HepG2 (cell line): ENCODE data around the gene MAPK8IP3. TPM values are rescaled to one million over a fixed set of nuclear protein-coding genes. Genes with fewer than 3 reads are reported as not detected.

Source experiments
- EP300 ChIP-seq, 3 experiments: sonication (generic) in 1 of 3; formaldehyde crosslinking in 1 of 3; IDR thresholded peaks; 2 replicates each; pipeline versions ENCODE4 v1.5.1 to v1.6.1; 2011 to 2020; ENCODE audit warnings: low read depth in 2 of 3, low read length in 2 of 3, borderline replicate concordance in 1 of 3, improper control_type of control experiment in 1 of 3, mild to moderate bottlenecking in 1 of 3, missing genetic modification reagents in 1 of 3, moderate library complexity in 1 of 3
- FOXM1 ChIP-seq: sonication (generic); formaldehyde crosslinking; IDR thresholded peaks from 2 replicates; pipeline ENCODE4 v1.5.0; 2020; ENCODE audit warnings: missing genetic modification reagents
- HHEX ChIP-seq: IDR thresholded peaks from 2 replicates; pipeline ENCODE4 v1.6.1; 2016; ENCODE audit warnings: control low read depth
- HNRNPL ChIP-seq: fragments of 200-400 bp; formaldehyde crosslinking; IDR thresholded peaks from 2 replicates; pipeline ENCODE4 v1.6.1; 2017; ENCODE audit warnings: mild to moderate bottlenecking, low read depth, low read length
- KLF12 ChIP-seq: sonication (generic); formaldehyde crosslinking; IDR thresholded peaks from 2 replicates; pipeline ENCODE4 v1.4.0; 2020; ENCODE audit warnings: missing genetic modification reagents, borderline replicate concordance
- MIER3 ChIP-seq: IDR thresholded peaks from 2 replicates; pipeline ENCODE4 v1.6.1; 2016; ENCODE audit warnings: missing compliant biosample characterization, borderline replicate concordance
- SIN3B ChIP-seq: fragments of 150-350 bp; IDR thresholded peaks from 2 replicates; pipeline ENCODE4 v1.6.1; 2014; ENCODE audit warnings: low read length
- SMC3 ChIP-seq: IDR thresholded peaks from 2 replicates; pipeline ENCODE4 v1.6.1; 2011; ENCODE audit warnings: low read length, improper control_type of control experiment
- TOPORS ChIP-seq: sonication (generic); formaldehyde crosslinking; IDR thresholded peaks from 2 replicates; pipeline ENCODE4 v1.8.0; 2023; ENCODE audit warnings: mild to moderate bottlenecking, missing genetic modification reagents
- ZFX ChIP-seq: sonication (generic); formaldehyde crosslinking; IDR thresholded peaks from 2 replicates; pipeline ENCODE4 v1.4.0; 2020; ENCODE audit warnings: mild to moderate bottlenecking, low read depth, missing genetic modification reagents, moderate library complexity
- ZFY ChIP-seq: sonication (generic); formaldehyde crosslinking; IDR thresholded peaks from 2 replicates; pipeline ENCODE4 v1.4.0; 2020; ENCODE audit warnings: missing genetic modification reagents
- ZNF124 ChIP-seq: sonication (generic); formaldehyde crosslinking; IDR thresholded peaks from 2 replicates; pipeline ENCODE4 v1.4.0; 2020; ENCODE audit warnings: missing genetic modification reagents
- ZNF30 ChIP-seq: sonication (generic); formaldehyde crosslinking; IDR thresholded peaks from 2 replicates; pipeline ENCODE4 v1.5.0; 2020; ENCODE audit warnings: mild to moderate bottlenecking, missing genetic modification reagents
- ZNF451 ChIP-seq: sonication (generic); formaldehyde crosslinking; IDR thresholded peaks from 2 replicates; pipeline ENCODE4 v1.5.0; 2020; ENCODE audit warnings: mild to moderate bottlenecking, missing genetic modification reagents
- ZNF468 ChIP-seq: sonication (generic); formaldehyde crosslinking; IDR thresholded peaks from 2 replicates; pipeline ENCODE4 v1.8.0; 2022; ENCODE audit warnings: mild to moderate bottlenecking, moderate library complexity, missing genetic modification reagents
- ZNF543 ChIP-seq: sonication (generic); formaldehyde crosslinking; IDR thresholded peaks from 2 replicates; pipeline ENCODE4 v1.4.0; 2020; ENCODE audit warnings: mild to moderate bottlenecking, missing genetic modification reagents
- ZNF552 ChIP-seq: sonication (generic); formaldehyde crosslinking; IDR thresholded peaks from 2 replicates; pipeline ENCODE4 v1.9.0; 2022; ENCODE audit warnings: missing genetic modification reagents, mild to moderate bottlenecking, borderline replicate concordance
- ZNF766 ChIP-seq: sonication (generic); formaldehyde crosslinking; IDR thresholded peaks from 2 replicates; pipeline ENCODE4 v1.5.0; 2020; ENCODE audit warnings: missing genetic modification reagents, borderline replicate concordance
- polyA plus RNA-seq, 8 experiments: library from polyadenylated mRNA; depleted of rRNA in 3 of 8; stranded (reverse) in 7 of 8; unstranded in 1 of 8; fragments of >200 nt; fragmentation: Illumina TruSeq in 4 of 8; extraction: Trizol in 4 of 8; gene quantifications; 2 replicates each; pipeline versions ENCODE4 v1.2.1 to v1.2.3, GENCODE V29; 2011 to 2016; ENCODE audit warnings: low read depth in 4 of 8, missing spikeins in 1 of 8, mixed read lengths in 1 of 8; ENCODE audit not compliant: insufficient read depth in 1 of 8
- total RNA-seq, 5 experiments: library from RNA; depleted of rRNA; stranded (reverse); fragments of >200 nt; fragmentation: Illumina TruSeq; extraction: Trizol; gene quantifications; 2 replicates each; pipeline ENCODE4 v1.2.3, GENCODE V29; 2016; ENCODE audit warnings: low read depth in 1 of 5
- TF ChIP-seq, protein P1 (sequence below): IDR thresholded peaks from 2 replicates; pipeline ENCODE4 v1.6.1; 2016; ENCODE audit warnings: missing genetic modification reagents, missing compliant biosample characterization
- TF ChIP-seq, protein P2 (sequence below): sonication (generic); formaldehyde crosslinking; IDR thresholded peaks from 2 replicates; pipeline ENCODE4 v1.5.1; 2020; ENCODE audit warnings: mild to moderate bottlenecking, missing genetic modification reagents, borderline replicate concordance
- TF ChIP-seq, protein P3 (sequence below): sonication (generic); formaldehyde crosslinking; IDR thresholded peaks from 2 replicates; pipeline ENCODE4 v1.4.0; 2020; ENCODE audit warnings: missing genetic modification reagents, borderline replicate concordance
- TF ChIP-seq, protein P4 (sequence below): sonication (generic); formaldehyde crosslinking; IDR thresholded peaks from 2 replicates; pipeline ENCODE4 v1.4.0; 2020; ENCODE audit warnings: missing genetic modification reagents, mild to moderate bottlenecking, borderline replicate concordance
- TF ChIP-seq, protein P5 (sequence below): sonication (generic); formaldehyde crosslinking; IDR thresholded peaks from 2 replicates; pipeline ENCODE4 v1.4.0; 2020; ENCODE audit warnings: mild to moderate bottlenecking, low read depth, missing genetic modification reagents

The MAPK8IP3 gene
- total and polyA plus RNA-seq, 2 of the 13 experiments (the other 11 are each of a cell fraction or from before 2014, with no cell fraction given) = 25.1 to 41.7 TPM

DNA sequence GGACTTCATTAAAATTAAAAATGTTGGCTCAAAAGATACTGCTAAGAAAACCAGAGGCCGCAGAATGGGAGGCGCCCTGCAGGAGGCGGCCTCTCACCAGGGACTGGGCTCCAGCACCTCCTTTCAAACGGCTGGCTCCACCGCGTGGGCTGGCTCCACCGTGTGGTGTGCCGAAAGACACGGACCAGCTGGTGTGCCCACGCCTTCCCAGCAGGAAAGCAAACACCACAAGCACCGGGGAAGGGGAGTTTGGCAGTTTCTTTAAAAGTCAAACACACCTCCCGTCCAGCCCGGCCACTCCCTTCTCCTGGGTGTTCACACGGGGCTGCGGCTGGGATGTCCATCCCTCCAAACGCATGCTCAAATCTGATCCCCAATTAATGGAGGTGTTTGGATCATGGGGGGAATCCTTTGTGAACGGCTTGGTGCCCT, 106.8 kb downstream of the MAPK8IP3 start (continued):
- TF ChIP-seq EP300 (IDR thresholded peaks at IDR 0.05; ENCODE audit: low read depth in 2 of 2, low read length in 2 of 2) = no peak
- TF ChIP-seq EP300 (CRISPR knock-in tag; IDR thresholded peaks at IDR 0.05; ENCODE audit: borderline replicate concordance) = no peak
- peak; percentile 39; the same call in 1 of the 2 replicates for TF ChIP-seq ZFX (CRISPR knock-in tag)
- TF ChIP-seq ZNF468 (CRISPR knock-in tag) = no peak
- TF ChIP-seq, protein P1, sequence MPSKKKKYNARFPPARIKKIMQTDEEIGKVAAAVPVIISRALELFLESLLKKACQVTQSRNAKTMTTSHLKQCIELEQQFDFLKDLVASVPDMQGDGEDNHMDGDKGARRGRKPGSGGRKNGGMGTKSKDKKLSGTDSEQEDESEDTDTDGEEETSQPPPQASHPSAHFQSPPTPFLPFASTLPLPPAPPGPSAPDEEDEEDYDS (CRISPR knock-in tag) = no peak
- TF ChIP-seq, protein P2, sequence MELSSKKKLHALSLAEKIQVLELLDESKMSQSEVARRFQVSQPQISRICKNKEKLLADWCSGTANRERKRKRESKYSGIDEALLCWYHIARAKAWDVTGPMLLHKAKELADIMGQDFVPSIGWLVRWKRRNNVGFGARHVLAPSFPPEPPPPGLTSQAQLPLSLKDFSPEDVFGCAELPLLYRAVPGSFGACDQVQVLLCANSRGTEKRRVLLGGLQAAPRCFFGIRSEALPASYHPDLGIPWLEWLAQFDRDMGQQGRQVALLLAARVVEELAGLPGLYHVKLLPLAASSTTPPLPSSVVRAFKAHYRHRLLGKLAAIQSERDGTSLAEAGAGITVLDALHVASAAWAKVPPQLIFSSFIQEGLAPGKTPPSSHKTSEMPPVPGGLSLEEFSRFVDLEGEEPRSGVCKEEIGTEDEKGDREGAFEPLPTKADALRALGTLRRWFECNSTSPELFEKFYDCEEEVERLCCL (CRISPR knock-in tag) = no peak
- TF ChIP-seq SMC3 = peak; percentile 62; the same call in 1 of the 2 replicates
- no peak for TF ChIP-seq MIER3
- no peak for TF ChIP-seq ZNF543 (CRISPR knock-in tag)
- TF ChIP-seq, protein P3, sequence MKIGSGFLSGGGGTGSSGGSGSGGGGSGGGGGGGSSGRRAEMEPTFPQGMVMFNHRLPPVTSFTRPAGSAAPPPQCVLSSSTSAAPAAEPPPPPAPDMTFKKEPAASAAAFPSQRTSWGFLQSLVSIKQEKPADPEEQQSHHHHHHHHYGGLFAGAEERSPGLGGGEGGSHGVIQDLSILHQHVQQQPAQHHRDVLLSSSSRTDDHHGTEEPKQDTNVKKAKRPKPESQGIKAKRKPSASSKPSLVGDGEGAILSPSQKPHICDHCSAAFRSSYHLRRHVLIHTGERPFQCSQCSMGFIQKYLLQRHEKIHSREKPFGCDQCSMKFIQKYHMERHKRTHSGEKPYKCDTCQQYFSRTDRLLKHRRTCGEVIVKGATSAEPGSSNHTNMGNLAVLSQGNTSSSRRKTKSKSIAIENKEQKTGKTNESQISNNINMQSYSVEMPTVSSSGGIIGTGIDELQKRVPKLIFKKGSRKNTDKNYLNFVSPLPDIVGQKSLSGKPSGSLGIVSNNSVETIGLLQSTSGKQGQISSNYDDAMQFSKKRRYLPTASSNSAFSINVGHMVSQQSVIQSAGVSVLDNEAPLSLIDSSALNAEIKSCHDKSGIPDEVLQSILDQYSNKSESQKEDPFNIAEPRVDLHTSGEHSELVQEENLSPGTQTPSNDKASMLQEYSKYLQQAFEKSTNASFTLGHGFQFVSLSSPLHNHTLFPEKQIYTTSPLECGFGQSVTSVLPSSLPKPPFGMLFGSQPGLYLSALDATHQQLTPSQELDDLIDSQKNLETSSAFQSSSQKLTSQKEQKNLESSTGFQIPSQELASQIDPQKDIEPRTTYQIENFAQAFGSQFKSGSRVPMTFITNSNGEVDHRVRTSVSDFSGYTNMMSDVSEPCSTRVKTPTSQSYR (CRISPR knock-in tag) = no peak
- no peak for TF ChIP-seq KLF12 (CRISPR knock-in tag)
- no peak for TF ChIP-seq SIN3B
- no peak for TF ChIP-seq FOXM1
- no peak for TF ChIP-seq HHEX (CRISPR knock-in tag)
- TF ChIP-seq ZNF552 (CRISPR knock-in tag) = no peak
- TF ChIP-seq TOPORS (CRISPR knock-in tag) = no peak
- 0 out of 2 replicates have a peak, but pooled peaks have one; percentile 43 for TF ChIP-seq HNRNPL
- TF ChIP-seq ZFY (CRISPR knock-in tag) = peak; percentile 27; the same call in 1 of the 2 replicates
- TF ChIP-seq ZNF451 = no peak
- TF ChIP-seq ZNF30 (CRISPR knock-in tag) = no peak
- TF ChIP-seq, protein P4, sequence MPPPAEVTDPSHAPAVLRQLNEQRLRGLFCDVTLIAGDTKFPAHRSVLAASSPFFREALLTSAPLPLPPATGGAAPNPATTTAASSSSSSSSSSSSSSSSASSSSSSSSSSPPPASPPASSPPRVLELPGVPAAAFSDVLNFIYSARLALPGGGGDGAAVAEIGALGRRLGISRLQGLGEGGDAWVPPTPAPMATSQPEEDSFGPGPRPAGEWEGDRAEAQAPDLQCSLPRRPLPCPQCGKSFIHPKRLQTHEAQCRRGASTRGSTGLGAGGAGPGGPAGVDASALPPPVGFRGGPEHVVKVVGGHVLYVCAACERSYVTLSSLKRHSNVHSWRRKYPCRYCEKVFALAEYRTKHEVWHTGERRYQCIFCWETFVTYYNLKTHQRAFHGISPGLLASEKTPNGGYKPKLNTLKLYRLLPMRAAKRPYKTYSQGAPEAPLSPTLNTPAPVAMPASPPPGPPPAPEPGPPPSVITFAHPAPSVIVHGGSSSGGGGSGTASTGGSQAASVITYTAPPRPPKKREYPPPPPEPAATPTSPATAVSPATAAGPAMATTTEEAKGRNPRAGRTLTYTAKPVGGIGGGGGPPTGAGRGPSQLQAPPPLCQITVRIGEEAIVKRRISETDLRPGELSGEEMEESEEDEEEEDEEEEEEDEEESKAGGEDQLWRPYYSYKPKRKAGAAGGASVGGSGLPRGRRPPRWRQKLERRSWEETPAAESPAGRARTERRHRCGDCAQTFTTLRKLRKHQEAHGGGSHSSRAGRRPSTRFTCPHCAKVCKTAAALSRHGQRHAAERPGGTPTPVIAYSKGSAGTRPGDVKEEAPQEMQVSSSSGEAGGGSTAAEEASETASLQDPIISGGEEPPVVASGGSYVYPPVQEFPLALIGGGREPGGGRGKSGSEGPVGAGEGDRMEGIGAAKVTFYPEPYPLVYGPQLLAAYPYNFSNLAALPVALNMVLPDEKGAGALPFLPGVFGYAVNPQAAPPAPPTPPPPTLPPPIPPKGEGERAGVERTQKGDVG = no peak
- peak; percentile 53; the same call in 1 of the 2 replicates for TF ChIP-seq ZNF124 (CRISPR knock-in tag)
- TF ChIP-seq ZNF766 = no peak
- TF ChIP-seq, protein P5, sequence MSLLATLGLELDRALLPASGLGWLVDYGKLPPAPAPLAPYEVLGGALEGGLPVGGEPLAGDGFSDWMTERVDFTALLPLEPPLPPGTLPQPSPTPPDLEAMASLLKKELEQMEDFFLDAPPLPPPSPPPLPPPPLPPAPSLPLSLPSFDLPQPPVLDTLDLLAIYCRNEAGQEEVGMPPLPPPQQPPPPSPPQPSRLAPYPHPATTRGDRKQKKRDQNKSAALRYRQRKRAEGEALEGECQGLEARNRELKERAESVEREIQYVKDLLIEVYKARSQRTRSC (CRISPR knock-in tag) = no peak
